Prostate gland (tissue), 2 donors: ENCODE measurements around the gene PER1. TPM values are rescaled to one million over a fixed set of nuclear protein-coding genes. Genes with fewer than 3 reads are reported as not detected.

Experiments
- DNase-seq: peaks from one replicate; pipeline ENCODE4 v3.0.0-alpha.2; 2019; ENCODE audit warnings: low spot score
- H3K27ac ChIP-seq, 2 donors: fragments of 200-600 bp; sonication (generic); 2 replicates each; pipeline ENCODE4 v1.5.1; 2017 to 2019
- H3K27me3 ChIP-seq: fragments of 200-600 bp; sonication (generic); replicated peaks from 2 replicates; pipeline ENCODE4 v1.5.1; 2019; ENCODE audit not compliant: insufficient read depth
- H3K36me3 ChIP-seq, 2 donors: fragments of 200-600 bp; sonication (generic); 1 replicate in 1 of 2; 2 replicates in 1 of 2; pipeline versions ENCODE4 v1.5.1 to v1.8.1; 2017 to 2019
- H3K4me1 ChIP-seq: fragments of 200-600 bp; sonication (generic); replicated peaks from 2 replicates; pipeline ENCODE4 v1.5.1; 2019
- H3K4me3 ChIP-seq, 2 donors: fragments of 200-600 bp; sonication (generic); 2 replicates each; pipeline ENCODE4 v1.5.1; 2017 to 2019
- H3K9me3 ChIP-seq: fragments of 200-600 bp; sonication (generic); 2 replicates; pipeline ENCODE4 v1.5.1; 2017
- CTCF ChIP-seq, 4 experiments: fragments of 200-600 bp in 2 of 4; fragments of 450-650 bp in 2 of 4; sonication (generic) in 2 of 4; IDR thresholded peaks; 1 replicate in 3 of 4; 2 replicates in 1 of 4; pipeline ENCODE4 v1.5.1; 2016 to 2019; ENCODE audit warnings: antibody characterized with exemption in 4 of 4, mild to moderate bottlenecking in 2 of 4, moderate library complexity in 2 of 4
- POLR2A ChIP-seq: fragments of 450-650 bp; IDR thresholded peaks from one replicate; pipeline ENCODE4 v1.6.1; 2016; ENCODE audit warnings: antibody characterized with exemption, mild to moderate bottlenecking
- POLR2AphosphoS5 ChIP-seq: sonication (generic); formaldehyde crosslinking; IDR thresholded peaks from one replicate; pipeline ENCODE4 v1.6.1; 2017; ENCODE audit warnings: antibody characterized with exemption
- WGBS: methylation state at CpG from one replicate; pipeline ENCODE4 v1.1.5; 2018; 5-methylcytosine and 5-hydroxymethylcytosine counted together
- intact Hi-C: fragments of 100-400 bp; cut with DNase I; formaldehyde crosslinking; loops from one replicate; pipeline ENCODE4 v1.14.2; 2022
- total RNA-seq, 2 donors: library from RNA; depleted of rRNA; stranded (reverse); fragments of >200 nt; gene quantifications; one replicate each; pipeline ENCODE4 v1.1.0, GENCODE V29; 2016

The PER1 gene
- total RNA-seq, 2 donors from 2014 or later = 119 to 142 TPM

- WGBS = 62% methylated on average over 6 of the region's 6 CpGs
Measured at GRCh38 chr17:8101721-8102120, 50.5 kb downstream of the PER1 start.

GRCh38 chr17:8100763-8101162, 51.4 kb downstream of the PER1 start:
- H3K4me1 ChIP-seq = no peaks in the 10 kb centered on the region
- WGBS = 70% methylated on average over 2 of the region's 2 CpGs
- intact Hi-C loops = no loop called here
- DNase-seq = no peak
- no peaks in the 10 kb centered on the region for H3K9me3 ChIP-seq
- no peak overlapping the region for H3K27ac ChIP-seq
- no peaks in the 10 kb centered on the region for H3K36me3 ChIP-seq
- TF ChIP-seq POLR2AphosphoS5 (no peak), CTCF (IDR thresholded peaks at IDR 0.05) (no peak), POLR2A (no peak)
- no peaks in the 10 kb centered on the region for H3K27me3 ChIP-seq
- H3K4me3 ChIP-seq = no peak overlapping the region

More at GRCh38 chr17:8101721-8102120, 50.5 kb downstream of the PER1 start:
- H3K27me3 ChIP-seq = no peaks in the 10 kb centered on the region
- no peak overlapping the region for H3K27ac ChIP-seq
- no peaks in the 10 kb centered on the region for H3K9me3 ChIP-seq
- no peak for TF ChIP-seq POLR2A
- no peak for TF ChIP-seq CTCF (IDR thresholded peaks at IDR 0.05)
- TF ChIP-seq POLR2AphosphoS5 = no peak
- no peak for DNase-seq
- intact Hi-C loops = no loop called here
- H3K4me3 ChIP-seq = no peak overlapping the region
- H3K36me3 ChIP-seq = no peaks in the 10 kb centered on the region
- H3K4me1 ChIP-seq = no peaks in the 10 kb centered on the region

GRCh38 chr17:8100111-8100510, 52.1 kb downstream of the PER1 start:
- H3K27ac ChIP-seq = no peak overlapping the region
- intact Hi-C loops = no loop called here
- H3K9me3 ChIP-seq = no peaks in the 10 kb centered on the region
- WGBS = 31% methylated on average over 2 of the region's 2 CpGs
- no peak for DNase-seq
- H3K4me1 ChIP-seq = no peaks in the 10 kb centered on the region
- H3K27me3 ChIP-seq = no peaks in the 10 kb centered on the region
- H3K36me3 ChIP-seq = no peaks in the 10 kb centered on the region
- no peak for TF ChIP-seq POLR2A
- no peak for TF ChIP-seq CTCF (IDR thresholded peaks at IDR 0.05)
- no peak for TF ChIP-seq POLR2AphosphoS5
- H3K4me3 ChIP-seq = no peak overlapping the region

GRCh38 chr17:8096541-8096940, 55.7 kb downstream of the PER1 start:
- Histone ChIP-seq H3K27ac (no peak overlapping the region), H3K4me1 (no peaks in the 10 kb centered on the region), H3K27me3 (no peaks in the 10 kb centered on the region), H3K9me3 (no peaks in the 10 kb centered on the region), H3K36me3 (no peaks in the 10 kb centered on the region), H3K4me3 (no peak overlapping the region)
- intact Hi-C loops = no loop called here
- WGBS = 79% methylated on average over 8 of the region's 8 CpGs
- no peak for TF ChIP-seq POLR2A
- TF ChIP-seq CTCF (IDR thresholded peaks at IDR 0.05) = no peak
- TF ChIP-seq POLR2AphosphoS5 = no peak
- DNase-seq = no peak

- no peaks in the 10 kb centered on the region for H3K27me3 ChIP-seq
- TF ChIP-seq CTCF (IDR thresholded peaks at IDR 0.05) (no peak), POLR2A (no peak), POLR2AphosphoS5 (no peak)
- H3K36me3 ChIP-seq = no peaks in the 10 kb centered on the region
- no peaks in the 10 kb centered on the region for H3K4me1 ChIP-seq
- intact Hi-C loops = no loop called here
- no peak for DNase-seq
- 60% methylated on average over 6 of the region's 6 CpGs for WGBS
- no peaks in the 10 kb centered on the region for H3K9me3 ChIP-seq
- no peak overlapping the region for H3K4me3 ChIP-seq
- H3K27ac ChIP-seq = no peak overlapping the region
Measured at GRCh38 chr17:8095361-8095760, 56.8 kb downstream of the PER1 start.
